Activated CD8-positive, alpha-beta memory T cell treated with anti-CD3 and anti-CD28 coated beads, Interleukin-2, amount 50 U/mL, for 24 hours (primary cell): Measurements from ENCODE around the gene TRIM25.

Experiments
- DNase-seq: peaks from one replicate; pipeline ENCODE4 v3.0.0-alpha.2; 2020; ENCODE audit errors: extremely low read depth

Gene TRIM25

DNA sequence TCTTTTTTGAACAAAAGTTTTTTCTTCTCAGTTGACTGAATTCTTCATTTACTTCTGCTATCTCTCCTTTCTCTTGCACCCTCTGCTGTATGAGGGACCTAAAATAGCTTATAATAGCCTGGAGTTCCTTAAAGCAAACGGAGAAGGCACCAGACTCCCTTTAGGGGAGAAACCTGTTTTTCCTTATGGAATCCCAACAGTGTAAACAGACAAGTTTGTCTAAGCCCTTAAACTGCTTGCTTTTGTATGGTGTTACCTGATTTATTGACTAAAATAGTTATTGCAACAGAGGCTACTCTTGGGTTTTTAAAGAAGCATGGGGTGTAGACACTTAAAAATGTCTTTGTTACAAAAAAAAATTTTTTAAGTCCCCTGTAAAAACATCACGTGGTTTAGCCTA, 12.9 kb upstream of the TRIM25 start:
- DNase-seq: no peak

- DNase-seq: no peak
Observed at GRCh38 chr17:56926270-56926669, 12.4 kb upstream of the TRIM25 start.

DNA sequence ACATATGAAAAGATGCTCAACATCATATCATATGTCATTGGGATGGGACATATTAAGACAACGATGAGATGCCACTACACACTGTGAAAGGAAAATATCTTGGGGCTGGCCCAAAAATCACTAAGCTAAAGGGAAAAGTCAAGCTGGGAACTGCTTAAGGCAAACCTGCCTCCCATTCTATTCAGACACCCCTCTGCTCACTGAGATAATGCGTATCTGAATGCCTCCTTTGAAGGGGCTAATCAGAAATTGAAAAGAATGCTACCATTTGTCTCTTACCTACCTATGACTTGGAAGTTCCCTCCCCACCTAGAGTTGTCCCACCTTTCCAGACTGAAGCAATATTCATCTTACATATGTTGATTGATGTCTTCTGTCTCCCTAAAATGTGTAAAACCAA, 11.2 kb upstream of the TRIM25 start:
- no peak for DNase-seq

GRCh38 chr17:56919717-56920116, 5.9 kb upstream of the TRIM25 start:
- DNase-seq: no peak

- no peak for DNase-seq
Observed at GRCh38 chr17:56918916-56919315, 5.1 kb upstream of the TRIM25 start.

DNA sequence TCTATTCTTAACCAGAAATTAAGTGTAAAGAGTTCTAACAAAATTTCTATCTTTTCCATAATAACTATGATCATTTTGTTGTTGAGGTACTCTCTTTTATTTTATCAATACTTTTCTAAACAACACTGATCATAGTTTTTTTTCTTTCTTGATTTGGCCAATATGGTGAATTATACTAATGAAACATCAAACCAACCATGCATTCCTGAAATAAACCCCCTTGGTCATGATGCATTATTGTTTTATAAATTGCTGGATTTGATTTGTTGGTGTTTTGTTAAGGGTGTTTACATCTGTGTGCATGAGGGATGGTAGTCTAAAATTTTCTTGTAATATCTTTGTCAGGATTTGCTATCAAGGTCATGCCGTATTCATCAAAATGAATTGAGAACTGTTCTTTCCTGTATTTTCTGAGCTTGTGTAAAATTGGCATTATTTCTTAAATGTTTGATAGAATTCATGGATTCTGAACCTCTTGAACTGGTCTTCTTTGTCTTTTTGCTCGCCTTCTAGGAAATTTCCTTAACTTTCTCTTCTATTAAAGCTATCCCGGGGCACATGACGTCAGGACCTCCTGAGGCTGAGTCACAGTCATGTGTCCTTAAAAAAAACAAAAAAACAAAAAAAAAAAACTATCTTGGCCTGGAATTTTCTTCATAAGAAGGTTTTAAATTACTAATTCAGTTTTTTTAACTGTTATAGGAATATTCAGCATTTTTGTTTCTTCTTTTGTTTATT, 3.9 kb upstream of the TRIM25 start:
- DNase-seq: no peak

- no peak for DNase-seq
Observed at GRCh38 chr17:56914581-56915273, 878 bp upstream of the TRIM25 start.

- no peak for DNase-seq
Observed at GRCh38 chr17:56913353-56913866, 439 bp downstream of the TRIM25 start.

GRCh38 chr17:56913000-56913311, 893 bp downstream of the TRIM25 start:
- no peak for DNase-seq

- no peak for DNase-seq
Observed at GRCh38 chr17:56912105-56912999, 1.5 kb downstream of the TRIM25 start.

DNA sequence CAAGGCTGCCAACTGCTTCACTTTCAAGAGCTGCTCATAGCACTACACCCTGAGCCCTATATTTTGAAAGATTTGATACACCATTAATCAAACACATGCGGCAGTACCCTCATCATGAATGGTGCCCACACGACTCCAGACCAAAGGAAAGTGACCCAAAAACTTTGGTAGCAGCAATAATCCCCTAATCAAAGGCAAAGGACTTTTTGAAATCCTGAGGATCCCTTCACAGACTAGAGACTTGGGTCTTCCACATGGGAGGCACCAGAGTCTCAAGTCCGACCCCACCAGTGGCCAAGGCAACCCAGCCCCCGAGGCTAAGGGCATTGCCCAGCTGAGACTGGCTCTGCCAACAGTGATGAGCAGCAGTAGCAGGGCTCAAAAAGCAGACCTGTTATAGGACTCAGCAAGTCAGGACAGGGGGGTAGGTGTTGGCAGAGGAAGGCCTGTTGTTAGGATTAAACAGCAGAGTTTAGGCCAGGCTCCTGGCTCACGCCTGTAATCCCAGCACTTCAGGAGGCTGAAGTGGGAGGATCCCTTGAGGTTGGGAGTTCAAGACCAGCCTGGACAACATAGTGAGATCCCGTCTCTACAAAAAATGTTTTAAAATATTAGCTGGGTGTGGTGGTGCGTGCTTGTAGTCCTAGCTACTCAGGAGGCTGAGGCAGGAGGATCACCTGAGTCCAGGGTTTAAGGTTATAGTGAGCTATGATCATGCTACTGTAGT, 3.2 kb downstream of the TRIM25 start:
- DNase-seq: no peak

GRCh38 chr17:56909742-56910508, 3.9 kb downstream of the TRIM25 start:
- DNase-seq: no peak

GRCh38 chr17:56908001-56908542, 5.8 kb downstream of the TRIM25 start:
- no peak for DNase-seq

DNA sequence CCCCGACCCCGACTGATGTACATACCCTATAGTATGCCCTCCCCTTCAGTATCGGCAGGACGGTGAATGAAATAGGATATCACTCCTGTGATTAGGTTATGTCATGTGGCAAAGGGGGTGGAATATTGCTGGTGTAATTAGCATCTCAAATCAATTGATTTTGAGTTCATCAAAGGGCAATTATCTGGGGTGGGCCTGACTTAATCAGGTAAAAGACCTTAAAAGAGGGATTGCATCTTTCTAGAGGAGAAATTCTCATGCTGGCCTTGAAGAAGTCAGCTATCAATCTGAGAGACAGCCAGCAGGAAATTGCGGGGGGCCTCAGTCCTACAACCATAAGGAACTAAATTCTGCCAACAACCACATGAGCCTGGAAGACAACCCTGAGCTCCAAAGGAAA, 10.3 kb downstream of the TRIM25 start:
- DNase-seq: no peak

- DNase-seq: no peak
Observed at GRCh38 chr17:56902348-56902747, 11.5 kb downstream of the TRIM25 start.

GRCh38 chr17:56899403-56899802, 14.4 kb downstream of the TRIM25 start:
- no peak for DNase-seq

GRCh38 chr17:56898874-56899273, 15.0 kb downstream of the TRIM25 start:
- no peak for DNase-seq

- DNase-seq: no peak
Observed at GRCh38 chr17:56897646-56898424, 16.0 kb downstream of the TRIM25 start.

GRCh38 chr17:56896968-56897359, 16.9 kb downstream of the TRIM25 start:
- no peak for DNase-seq
